Esophagus mucosa (tissue), 1 donor: ENCODE results near the gene CLK2. TPM values are rescaled to one million over a fixed set of nuclear protein-coding genes. Genes with fewer than 3 reads are reported as not detected.
"Not testable (repeated sequence)": the region's sequence is repeated elsewhere in the genome, so short reads cannot be mapped to it uniquely, and the experiment has no call there.

Experiments used
- ATAC-seq: fragments of 200-7000 bp; cut with Tn5 transposase; one replicate; pipeline ENCODE4 v1.9.1; 2020
- total RNA-seq: library from RNA; stranded (reverse); gene quantifications from one replicate; pipeline ENCODE4 v1.2.4, GENCODE V29; 2023
- donor health status: DM: yes; HTN: yes; CAD: no.

Gene CLK2
- total RNA-seq, 1 donor from 2014 or later: 16.9 TPM

DNA sequence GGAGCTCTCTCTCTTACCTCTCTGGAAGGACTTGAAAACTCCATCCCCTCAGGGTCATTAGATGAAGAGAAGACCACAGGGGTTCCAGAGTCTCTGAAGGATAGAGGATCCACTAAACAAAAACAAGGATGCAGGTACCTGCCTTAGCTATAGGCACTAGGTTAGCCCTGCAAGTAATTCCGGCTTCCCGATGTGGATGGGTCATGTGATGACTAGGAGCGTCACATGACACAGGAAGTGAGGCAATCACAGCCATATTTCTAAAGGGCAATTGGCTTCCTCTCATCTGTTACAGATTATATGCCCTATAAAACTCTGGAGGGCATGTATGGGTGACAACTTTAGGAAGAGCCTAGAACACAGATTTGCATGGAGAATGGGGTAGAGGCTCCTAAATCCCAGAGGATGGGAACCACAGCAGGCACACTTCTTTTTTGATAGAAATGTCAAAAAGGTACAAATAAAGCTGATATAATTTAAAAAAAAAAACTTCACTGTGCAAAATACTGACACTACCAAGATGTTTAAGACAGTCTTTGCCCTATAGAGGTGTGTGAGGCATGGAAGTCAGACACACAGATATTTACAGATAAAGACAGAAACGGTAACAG, 32.1 kb downstream of the CLK2 start:
- peak; percentile 62 for ATAC-seq

DNA sequence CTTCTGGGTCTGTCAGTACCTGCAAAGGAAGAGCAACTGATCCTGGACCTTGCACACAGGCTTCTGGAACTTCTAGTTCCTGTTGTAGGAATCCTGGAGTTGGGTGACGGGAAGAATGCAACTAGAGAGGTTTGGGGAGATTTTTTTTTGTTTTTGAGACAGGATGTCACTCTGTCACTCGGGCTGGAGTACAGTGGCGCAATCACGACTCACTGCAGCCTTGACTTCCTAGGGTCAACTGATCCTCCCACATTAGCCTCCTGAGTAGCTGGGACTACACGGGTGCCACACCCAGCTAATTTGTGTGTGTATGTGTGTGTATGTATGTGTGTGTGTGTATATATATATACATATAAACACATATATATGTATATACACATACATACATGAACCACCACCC, 36.9 kb downstream of the CLK2 start:
- no peak for ATAC-seq

DNA sequence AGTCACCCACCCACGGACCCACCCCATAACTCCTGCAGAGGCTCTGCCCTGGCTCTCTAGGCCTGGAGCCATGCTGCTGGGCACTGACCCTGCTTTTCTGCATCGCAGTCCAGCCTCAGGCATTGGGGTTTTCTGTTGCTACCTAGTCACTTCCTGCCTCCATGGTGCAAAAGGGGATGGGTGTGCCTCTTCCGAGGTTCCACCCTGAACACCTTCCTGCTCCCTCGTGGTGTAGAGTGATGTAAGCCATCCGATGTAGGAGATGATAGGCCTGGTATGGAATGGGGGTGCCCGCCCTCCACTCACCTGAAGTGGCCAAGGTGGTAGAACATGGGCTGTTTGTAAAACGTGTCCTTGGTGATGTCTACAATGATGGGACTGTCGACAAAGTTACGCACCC, 37.9 kb downstream of the CLK2 start:
- ATAC-seq: peak; percentile 44

DNA sequence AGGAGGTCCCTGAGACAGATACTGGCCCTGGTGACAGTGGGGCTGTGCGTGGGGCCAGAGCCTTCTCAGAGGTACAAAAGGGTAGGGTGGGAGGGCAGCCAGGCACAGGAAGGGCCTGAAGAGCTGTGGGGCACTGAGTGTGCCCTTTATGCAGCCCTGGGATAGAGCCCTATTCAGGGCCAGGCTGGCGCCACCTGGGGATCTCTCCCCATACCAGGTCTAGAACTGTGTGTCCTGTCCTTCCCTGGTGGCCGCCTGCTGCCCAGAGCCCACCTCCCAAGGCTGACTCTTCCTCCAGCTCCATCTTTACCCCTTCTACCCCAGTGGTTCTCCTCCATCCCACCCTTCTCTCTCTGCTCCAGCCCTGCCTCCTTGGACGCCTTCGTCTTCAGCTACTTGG, 39.8 kb downstream of the CLK2 start:
- ATAC-seq: not testable (repeated sequence)

DNA sequence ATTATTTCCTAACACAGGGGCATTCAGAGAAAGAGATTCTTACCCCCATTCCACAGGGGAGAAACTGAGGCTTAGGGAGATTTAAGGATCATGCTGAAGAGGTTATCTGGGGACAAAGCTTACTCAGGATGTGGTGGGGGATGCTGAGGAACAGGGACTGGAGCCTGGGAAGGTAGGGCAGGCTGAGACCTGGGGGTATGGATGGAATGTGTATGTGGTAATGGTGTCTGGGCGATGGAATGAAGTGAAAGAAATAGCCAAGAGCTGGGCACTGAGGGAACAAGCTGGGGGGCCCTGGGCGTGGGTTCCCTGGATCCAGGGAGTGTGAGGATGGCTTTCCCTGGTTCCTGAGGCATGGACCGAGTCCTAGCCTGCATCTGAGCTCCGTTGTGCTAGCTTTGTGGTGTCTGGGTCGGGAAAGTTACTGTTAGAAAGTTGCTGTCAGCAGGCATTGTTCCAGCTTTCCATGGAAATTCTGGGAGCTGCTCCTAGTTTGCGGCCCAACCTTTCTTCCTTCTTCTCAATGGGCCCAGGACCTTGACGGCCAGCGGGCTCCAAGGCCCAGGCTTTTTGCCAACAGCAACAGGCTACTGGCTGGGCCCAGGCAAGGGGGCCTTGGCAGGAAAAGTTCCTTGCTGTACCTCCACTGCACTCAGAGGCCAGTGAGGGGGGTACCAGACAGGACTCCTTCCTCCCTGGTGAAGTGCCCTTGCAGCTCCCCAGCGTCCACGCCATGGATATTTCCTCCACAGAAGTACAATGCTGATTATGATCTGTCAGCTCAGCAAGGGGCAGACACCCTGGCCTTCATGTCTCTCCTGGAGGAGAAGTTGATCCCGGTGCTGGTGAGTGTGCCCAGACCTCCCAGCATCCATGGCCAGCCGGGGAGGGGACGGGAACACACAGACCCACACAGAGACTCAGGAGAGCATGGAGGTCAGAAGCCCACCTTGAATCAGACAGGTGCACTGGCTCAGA, 41.0 kb downstream of the CLK2 start:
- not testable (repeated sequence) for ATAC-seq

DNA sequence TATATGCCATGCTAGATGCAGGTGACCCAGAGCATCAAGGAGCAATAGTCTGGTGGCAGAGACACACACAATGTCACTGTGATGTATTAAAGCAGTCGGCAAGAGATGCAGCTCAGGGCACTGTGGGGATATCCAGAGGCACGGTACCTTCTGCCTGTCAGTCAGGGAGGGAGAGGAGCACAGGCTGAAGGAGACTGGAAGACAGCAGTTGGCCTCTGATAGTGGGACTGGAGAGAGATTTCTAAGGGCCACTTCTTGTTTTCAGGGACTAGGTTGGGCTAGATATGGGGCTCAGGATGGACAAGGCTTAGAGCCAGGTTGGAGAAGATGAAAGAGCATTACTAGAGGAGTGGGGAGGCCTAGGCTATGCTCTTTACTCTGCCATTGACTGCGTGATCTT, 42.0 kb downstream of the CLK2 start:
- ATAC-seq: not testable (repeated sequence)

DNA sequence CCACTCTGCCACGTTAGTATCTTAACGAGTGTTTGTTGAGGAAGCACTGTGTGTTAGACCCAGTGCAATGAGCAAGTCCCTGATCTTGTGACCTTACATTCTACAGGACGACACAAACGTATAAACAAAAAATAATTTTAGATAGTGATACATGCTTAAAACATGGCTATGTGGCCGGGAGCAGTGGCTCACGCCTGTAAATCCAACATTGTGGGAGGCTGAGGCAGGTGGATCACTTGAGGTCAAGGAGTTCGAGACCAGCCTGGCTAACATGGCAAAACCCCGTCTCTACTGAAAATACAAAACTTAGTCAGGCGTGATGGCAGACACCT, 45.2 kb downstream of the CLK2 start:
- no peak for ATAC-seq

DNA sequence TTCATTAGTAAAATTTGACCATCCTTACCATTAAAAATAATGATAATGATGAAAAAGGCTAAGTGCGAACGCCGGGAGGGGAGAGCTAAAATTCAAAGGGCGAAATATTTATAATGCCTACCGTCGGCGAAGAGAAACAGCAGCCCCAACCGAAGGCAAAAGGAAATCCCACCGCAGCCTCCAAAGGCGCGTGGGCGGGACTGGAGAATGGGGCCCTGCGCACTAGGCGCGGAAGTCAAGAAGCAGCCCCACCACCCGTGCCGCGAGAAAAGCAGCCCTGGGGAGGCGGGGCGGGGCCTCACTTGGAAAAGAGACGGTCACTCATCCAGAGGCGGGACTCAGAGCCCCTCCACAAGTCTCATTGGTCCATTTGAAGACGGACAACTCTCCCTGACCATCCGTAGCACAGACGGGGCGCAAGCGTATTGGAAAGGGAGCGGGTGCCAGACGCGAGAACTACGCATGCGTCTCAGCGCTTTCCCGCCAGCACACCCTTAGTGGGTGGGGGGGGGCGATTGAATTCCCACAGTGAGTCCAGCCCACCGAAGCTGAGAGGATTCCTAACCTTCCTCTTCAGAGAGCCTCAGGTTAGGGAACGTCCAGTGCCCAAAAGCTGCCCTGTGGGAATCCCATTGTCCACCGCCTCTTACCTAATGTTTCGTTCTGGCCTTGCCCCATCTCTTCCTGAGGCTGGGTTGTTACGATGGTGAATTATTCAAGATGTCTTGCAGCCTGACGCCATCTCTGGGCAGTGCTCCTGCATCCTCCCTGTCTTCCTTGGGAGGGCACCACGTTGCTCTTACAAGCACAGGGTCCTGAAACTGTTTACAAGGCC, 45.8 kb downstream of the CLK2 start:
- ATAC-seq: peak; percentile 97

DNA sequence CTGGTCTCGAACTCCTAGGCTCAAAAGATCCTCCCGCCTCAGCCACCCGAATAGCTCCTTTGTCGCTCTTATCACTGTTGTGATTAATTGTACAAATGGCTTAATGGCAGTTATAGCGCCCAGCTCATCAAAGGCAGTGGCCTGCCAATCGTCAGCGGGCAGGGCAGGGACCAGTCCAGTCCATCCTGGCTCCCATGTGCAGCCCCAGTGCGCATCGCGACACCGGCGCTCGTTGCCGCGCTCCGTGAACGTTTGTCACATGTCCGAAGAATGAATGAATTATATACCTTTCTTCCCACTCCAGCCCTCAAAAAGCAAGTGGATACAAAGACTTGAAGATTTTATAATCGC, 46.4 kb downstream of the CLK2 start:
- ATAC-seq: peak; percentile 47

DNA sequence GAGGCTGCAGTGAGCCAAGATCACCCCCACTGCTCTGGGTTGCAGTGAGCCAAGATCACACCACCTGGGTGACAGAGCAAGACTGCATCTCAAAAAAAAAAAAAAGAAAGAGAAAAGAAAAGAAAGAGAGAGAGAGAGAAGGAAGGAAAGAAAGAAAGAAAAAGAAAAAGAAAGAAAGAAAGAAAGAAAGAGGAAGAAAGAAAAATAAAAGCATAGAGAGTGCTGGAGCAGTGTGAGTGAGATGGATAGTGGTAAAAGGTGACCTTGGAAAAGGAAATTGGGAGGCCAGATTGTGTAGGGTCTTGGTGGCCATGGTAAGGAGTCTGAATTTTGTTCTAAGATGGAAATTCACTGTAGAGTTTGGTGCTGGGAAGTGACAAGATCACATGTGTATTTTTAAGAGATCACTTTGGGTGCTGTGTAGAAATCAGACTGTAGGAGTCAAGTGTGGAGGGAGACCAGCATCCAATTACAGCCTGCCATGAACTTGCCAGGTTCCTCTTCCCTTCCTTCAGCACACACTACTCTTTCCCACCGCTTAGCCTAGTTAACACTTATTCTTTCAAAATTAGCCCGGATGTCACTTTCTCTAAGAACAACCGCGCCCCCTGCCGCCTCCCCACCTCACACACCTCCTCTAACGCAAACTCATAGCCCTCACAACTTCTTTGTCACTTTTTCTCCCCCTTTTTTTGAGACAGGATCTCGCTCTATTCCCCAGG, 47.0 kb downstream of the CLK2 start:
- ATAC-seq: peak; percentile 43

DNA sequence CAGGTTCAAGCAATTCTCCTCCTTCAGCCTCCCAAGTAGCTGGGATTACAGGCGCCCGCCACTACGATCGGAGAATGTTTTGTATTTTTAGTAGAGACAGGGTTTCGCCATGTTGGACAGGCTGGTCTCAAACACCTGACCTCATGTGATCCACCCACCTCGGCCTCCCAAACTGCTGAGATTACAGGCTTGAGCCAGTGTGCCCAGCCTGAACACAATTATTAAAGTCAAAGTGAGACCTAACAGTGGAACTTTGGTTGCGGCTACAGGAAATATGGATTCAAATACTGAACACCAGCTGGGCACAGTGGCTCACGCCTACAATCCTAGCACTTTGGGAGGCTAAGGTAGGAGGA, 47.9 kb downstream of the CLK2 start:
- ATAC-seq: not testable (repeated sequence)

DNA sequence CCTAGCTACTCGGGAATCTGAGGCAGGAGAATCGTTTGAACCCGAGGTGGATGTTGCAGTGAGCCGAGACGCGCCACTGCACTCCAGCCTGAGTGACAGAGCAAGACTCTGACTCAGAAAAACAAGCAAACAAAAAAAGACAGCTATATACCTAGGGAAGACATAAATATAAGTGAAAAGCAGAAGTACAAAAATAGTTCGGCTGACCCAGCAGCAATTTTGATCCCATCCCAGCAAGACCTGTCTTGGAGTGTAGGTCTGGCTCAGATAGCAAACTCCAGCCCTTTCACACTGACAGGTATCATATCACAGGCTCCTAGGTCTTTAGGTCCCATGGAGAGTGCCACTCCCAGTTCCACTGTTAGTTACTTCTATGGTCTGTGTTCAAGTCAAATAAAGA, 50.3 kb downstream of the CLK2 start:
- ATAC-seq: no peak

DNA sequence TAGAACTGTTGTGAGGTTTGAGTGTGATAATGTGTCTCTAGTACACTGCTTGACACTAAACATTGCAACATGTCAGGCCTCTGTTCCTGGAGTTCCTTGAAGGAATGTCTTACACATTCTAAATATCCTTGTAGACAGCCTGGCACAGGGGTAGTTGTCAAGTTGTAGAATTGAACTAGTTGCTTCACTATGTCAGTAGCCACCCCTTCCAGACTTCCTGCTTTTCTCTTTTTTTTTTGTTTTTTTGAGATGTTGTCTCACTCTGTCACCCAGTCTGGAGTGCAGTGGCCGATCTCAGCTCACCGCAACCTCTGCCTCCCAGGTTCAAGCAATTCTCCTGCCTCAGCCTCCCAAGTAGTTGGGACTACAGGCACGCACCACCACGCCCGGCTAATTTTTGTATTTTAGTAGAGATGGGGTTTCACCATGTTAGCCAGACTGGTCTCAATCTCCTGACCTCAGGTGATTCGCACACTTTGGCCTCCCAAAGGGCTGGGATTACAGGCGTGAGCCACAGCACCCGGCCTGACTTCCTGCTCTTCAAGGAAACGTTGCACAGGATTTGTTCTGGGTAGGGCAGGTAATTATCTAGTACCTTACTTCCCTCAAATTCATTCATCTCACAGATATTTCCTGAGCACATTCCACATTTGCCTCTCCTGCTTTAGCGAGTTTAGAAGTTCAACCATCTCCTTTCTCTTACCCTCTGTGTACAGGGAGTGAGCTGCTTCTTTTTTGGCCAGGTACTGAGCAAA, 52.9 kb downstream of the CLK2 start:
- peak; percentile 53 for ATAC-seq

DNA sequence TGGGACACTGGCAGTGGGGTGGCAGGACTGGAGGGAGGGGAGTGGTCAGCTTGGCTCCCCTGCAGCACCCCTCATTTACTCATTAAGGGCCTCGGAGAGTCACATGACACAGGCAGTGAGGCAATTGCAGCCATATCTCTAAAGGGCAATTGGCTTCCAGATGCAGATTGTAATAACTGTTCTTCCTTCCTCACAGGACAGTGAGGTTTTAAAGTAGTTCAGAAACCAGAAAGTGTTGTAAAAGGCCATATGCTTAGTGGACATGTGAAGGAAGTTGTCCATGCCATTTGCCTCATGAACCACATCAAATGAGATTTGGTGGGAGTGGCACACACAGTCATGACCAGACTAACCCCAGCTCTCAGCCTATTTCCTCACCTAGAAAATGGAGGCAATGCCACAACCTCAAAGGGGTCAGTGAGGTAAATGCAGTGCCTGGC, 53.7 kb downstream of the CLK2 start:
- ATAC-seq: peak; percentile 14

DNA sequence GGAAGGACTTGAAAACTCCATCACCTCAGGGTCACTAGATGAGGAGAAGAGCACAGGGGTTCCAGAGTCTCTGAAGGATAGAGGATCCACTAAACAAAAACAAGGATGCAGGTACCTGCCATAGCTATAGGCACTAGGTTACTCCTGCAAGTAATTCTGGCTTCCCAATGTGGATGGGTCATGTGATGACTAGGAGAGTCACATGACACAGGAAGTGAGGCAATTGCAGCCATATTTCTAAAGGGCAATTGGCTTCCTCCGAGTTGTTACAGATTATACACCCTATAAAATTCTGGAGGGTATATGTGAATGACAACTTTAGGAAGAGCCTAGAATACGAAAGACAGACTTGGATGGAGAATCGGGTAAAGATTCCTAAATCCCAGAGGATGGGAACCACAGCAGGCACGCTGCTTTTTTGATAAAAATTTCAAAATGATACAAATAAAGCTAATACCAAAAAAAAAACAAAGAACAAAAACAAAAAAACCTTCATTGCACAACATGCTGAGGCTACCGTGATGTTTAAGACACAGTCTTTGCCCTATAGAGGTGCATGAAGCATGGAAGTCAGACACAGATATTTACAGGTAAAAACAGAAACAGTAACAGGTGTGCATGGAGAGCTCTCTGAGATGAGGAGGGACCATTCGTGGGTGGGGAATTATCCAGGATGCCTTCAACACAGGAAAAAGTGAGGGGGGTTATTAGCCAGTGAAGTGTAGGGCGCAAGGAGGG, 54.3 kb downstream of the CLK2 start:
- peak; percentile 24 for ATAC-seq

DNA sequence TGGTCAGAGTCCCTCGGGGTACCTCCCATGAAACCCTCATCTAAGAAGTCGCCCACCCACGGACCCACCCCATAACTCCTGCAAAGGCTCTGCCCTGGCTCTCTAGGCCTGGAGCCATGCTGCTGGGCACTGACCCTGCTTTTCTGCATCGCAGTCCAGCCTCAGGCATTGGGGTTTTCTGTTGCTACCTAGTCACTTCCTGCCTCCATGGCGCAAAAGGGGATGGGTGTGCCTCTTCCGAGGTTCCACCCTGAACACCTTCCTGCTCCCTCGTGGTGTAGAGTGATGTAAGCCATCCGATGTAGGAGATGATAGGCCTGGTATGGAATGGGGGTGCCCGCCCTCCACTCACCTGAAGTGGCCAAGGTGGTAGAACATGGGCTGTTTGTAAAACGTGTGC, 58.6 kb downstream of the CLK2 start:
- ATAC-seq: peak; percentile 28

Other genes starting within 250 kb of the CLK2 start
- 1.3 TPM for gene DCST2, start 239.7 kb downstream of the CLK2 start, total RNA-seq
- gene DCST1, start 239.7 kb downstream of the CLK2 start, total RNA-seq: 0.32 TPM
- 167 TPM for gene ADAM15, start 222.2 kb downstream of the CLK2 start, total RNA-seq
- 12.1 TPM for gene EFNA4, start 209.8 kb downstream of the CLK2 start, total RNA-seq
- gene EFNA3, start 194.7 kb downstream of the CLK2 start, total RNA-seq: 20.6 TPM
- gene EFNA1, start 145.6 kb downstream of the CLK2 start, total RNA-seq: 40.9 TPM
- gene SLC50A1, start 137.7 kb downstream of the CLK2 start, total RNA-seq: 42.9 TPM
- 62.4 TPM for gene DPM3, start 133.0 kb downstream of the CLK2 start, total RNA-seq
- 111 TPM for gene KRTCAP2, start 100.2 kb downstream of the CLK2 start, total RNA-seq
- 0.12 TPM for gene TRIM46, start 99.7 kb downstream of the CLK2 start, total RNA-seq
- gene THBS3, start 65.6 kb downstream of the CLK2 start, total RNA-seq: 14.5 TPM
- gene MTX1, start 64.8 kb downstream of the CLK2 start, total RNA-seq: 36.5 TPM
- gene ENTREP3, start 18.0 kb downstream of the CLK2 start, total RNA-seq: 24.9 TPM
- 43.3 TPM for gene SCAMP3, start 11.1 kb downstream of the CLK2 start, total RNA-seq
- 1.7 TPM for gene HCN3, start 4.0 kb upstream of the CLK2 start, total RNA-seq
- 0.20 TPM for gene PKLR, start 27.9 kb upstream of the CLK2 start, total RNA-seq
- gene FDPS, start 35.4 kb upstream of the CLK2 start, total RNA-seq: 401 TPM
- 40.7 TPM for gene RUSC1, start 47.4 kb upstream of the CLK2 start, total RNA-seq